ENCODE measurements around the gene NUP88.

Gene NUP88

GRCh38 chr17:5419959-5420653 lies 644 bp upstream of the NUP88 start, which contains the start of gene RPAIN:
Gene RPAIN (plus strand): TSS chr17:5420182. CDS start chr17:5420211, 29 bp downstream.
- DNase-seq (ENCODE audit: low spot score), result peak; percentile 83

DNA sequence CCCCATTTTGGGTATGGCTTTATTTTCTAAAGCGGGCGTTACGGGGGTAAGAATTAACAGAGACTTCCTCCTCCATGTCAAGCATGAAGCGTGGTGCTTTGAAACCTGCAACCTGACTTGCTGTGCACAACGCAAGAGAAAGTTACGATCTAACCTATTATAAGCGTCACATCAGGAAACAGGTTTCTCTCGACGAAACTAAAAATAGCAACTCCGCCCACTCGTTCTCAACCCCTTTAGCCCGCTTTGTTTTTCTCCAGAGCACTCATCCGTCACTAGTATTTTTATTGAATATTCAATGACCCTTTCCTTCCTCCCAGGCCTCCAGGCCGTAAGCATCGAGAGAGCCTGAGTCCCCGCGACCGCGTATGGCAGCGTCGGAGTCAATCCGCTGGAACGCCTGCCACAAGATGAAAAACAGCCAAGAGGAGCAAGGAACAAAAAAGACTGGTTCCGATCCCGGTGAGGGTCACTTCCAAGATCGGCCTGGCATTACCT lies 555 bp downstream of the NUP88 start:
- DNase-seq (ENCODE audit: low spot score), result no peak

- DNase-seq (ENCODE audit: low spot score), result no peak
Observed at GRCh38 chr17:5416901-5417300, 2.6 kb downstream of the NUP88 start.

DNA sequence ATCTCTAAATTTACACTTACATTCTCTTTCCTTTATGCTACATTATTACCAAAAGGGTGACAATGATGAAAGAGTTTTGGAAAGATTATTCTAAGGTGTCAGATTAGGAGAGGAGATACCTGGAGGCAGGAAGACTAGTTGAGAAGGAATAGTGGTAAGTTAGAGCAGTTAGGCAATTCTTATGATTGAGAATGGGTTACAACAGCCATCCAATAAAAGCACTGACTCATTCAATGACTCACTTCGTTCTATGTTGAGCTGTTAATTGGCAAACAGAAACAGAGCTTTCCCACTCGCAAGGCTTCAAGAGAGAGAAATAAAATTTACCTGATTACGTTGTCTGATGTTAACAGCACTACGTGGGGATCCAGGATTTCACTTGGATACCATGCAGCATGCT lies 5.8 kb downstream of the NUP88 start:
- no peak for DNase-seq (ENCODE audit: low spot score)

DNA sequence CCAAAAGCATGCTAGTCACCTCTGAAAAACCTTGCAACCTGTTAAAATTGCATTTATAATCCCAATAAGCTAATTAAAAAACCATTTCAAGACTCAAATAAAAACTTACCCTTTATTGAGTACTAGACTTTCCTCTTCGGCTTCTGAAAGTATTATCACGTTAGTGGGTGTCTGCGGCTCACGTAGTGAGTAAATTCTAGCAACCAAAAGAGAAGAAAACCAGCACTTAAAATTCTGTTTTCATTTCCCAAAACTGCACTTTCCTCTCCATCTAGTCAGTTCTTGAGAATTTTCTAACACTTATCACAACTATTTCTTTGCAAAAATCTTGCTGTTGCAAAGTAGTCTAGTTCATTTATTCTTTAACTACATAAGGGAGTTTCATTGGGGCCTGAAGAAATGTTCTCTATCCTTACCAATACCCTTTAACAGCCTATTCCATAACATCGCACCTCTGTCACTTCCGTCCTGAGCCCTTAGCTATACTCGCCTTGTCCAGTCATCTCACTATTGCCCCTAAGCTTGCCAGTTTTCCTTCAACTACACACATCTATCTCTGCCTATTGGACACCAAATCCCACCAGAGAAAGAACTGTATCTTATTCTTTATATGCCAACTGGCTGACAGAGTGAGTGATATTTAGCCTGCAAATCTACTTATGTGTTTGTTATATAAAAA lies 8.7 kb downstream of the NUP88 start:
- DNase-seq (ENCODE audit: low spot score), result no peak

GRCh38 chr17:5408186-5408585 lies 11.3 kb downstream of the NUP88 start:
- DNase-seq (ENCODE audit: low spot score), result no peak

DNA sequence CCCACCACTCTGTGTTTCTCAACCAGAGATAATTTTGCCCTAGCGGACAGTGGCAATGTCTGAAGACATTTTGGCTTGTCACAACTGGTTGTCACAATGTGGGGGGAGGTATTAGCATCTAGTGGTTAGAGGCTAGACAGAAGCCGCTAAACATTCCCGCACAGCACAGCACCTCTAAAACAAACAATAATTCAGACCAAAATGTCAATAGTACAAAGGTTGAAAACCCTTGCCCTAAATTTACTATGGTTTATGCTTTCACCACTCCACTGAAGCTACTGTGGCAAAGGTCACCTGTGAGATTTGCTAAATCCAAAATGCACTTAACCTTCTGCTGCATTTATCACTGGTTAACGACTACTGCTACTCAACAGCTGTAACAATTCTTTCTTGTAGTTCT lies 14.1 kb downstream of the NUP88 start:
- DNase-seq (ENCODE audit: low spot score), result no peak

DNA sequence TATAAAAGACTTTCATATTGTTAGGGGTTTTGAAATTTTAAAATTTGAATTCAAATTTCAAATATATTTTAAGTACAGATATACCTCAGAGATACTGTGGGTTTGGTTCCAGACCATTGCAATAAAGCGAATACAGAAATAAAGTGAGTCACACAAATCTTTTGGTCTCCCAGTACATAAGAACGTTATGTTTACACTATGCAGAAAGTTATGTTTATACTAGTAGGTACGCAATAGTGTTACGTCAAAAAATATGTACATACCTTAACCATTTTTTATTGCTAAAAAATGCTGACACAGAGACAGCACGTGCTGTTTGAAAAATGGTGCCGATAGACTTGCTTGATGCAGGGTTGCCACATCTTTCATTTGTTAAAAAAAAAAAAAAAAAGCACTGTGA lies 19.7 kb downstream of the NUP88 start:
- DNase-seq (ENCODE audit: low spot score), result no peak

GRCh38 chr17:5396612-5397011 lies 22.9 kb downstream of the NUP88 start:
- DNase-seq (ENCODE audit: low spot score), result no peak

GRCh38 chr17:5391678-5392077 lies 27.8 kb downstream of the NUP88 start:
- no peak for DNase-seq (ENCODE audit: low spot score)

GRCh38 chr17:5381542-5381941 lies 37.9 kb downstream of the NUP88 start:
- DNase-seq (ENCODE audit: low spot score), result no peak

DNA sequence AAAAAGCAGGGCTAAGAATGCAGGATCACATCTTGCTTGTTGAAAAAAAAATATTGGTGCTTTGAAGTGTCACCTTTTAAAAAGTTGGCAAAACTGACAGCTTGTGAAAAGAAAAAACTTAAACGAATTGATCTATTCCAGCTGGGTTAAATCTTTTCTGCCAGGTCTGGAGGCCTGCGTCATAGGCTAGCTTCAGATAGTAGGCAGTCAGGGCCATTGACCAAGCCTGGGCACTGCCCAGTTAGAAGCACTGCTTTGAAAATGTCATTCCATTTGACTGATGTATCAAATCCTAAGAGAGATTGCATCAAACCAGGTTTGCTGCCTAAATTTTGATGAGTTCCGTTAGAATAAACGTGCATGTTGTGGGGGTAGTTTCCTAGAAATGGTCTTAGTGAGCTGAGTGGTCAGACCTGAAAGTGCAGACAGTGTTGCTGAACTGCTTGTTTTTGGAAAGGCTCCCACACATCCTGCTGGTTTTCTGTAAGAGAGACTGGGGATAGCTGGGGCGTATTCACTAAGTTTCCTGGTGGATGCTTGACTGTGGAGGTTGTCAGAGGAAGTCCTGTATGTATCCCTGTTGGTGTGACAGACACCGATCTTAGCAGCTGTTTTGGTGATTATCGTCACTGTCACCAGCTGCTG lies 38.8 kb downstream of the NUP88 start:
- peak; percentile 34 for DNase-seq (ENCODE audit: low spot score)

GRCh38 chr17:5379351-5380107 lies 39.9 kb downstream of the NUP88 start:
- DNase-seq (ENCODE audit: low spot score), result no peak

DNA sequence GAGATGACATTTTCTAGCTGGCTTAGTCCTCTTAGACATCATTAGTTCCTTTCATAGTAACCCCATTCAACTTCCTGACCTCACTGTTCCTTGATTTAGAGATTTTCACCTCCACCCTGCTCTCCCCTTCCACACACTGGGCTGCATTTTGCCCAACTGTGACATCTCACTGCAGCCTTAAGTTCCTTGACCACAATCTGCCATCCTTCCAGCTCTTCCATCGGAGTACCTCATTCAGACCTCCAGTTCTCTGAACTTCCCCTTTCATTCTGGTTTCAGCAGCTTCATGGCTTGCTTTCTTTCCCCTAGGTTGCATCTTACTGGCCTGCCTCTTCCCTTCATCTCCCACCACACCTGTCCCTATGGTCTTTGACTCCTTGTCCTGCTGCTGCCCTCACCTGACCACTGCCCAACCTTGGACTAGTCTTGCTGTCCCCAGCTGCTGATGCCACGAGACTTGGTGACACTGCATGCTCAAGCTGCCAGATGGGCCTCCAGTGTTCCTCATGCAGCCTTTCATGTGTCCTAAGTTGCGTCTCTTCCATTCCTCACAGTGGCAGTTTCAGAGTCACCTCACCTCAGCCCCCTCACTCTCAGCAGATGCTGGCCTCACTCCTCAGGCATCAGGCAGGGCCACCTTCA lies 40.8 kb downstream of the NUP88 start:
- DNase-seq (ENCODE audit: low spot score), result no peak

- no peak for DNase-seq (ENCODE audit: low spot score)
Observed at GRCh38 chr17:5373112-5373511, 46.4 kb downstream of the NUP88 start.

- DNase-seq (ENCODE audit: low spot score), result no peak
Observed at GRCh38 chr17:5370411-5370810, 49.1 kb downstream of the NUP88 start.

DNA sequence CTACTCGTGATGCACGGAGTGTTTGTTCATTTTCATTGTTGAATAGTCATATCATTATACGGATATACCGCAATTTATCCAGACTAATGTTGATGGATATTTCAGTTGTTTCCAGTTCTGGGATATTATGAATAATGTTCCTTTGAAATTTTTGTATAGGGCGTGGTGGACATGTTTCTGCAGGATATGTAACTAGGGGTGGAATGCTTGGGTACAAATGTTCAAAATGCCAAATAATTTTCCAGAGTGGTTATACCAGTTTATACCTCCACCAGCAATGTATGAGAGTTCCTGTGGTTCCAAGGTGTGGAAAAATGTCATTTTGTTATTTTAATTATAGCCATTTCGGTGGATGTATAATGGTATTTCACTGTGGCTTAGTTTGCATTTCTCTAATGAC lies 53.6 kb downstream of the NUP88 start:
- DNase-seq (ENCODE audit: low spot score), result no peak

DNA sequence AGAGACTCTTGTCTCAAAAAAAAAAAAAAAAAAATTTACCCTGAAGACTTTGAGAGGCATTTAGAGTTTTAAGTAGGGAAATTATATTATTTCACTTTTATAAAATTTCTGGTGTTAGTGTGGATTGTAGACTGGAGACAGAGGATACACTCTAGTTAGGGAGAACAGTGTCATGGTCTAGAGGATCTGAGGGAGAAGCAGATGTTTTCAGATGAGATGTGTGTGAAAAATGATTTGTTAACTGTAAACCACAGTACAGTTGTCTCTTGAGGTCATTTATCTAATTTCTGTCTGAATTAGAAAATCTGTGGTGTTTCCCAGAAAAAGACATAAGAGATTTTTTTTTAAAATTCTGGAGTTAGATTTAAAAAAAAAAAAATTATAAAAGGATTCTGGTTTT lies 54.8 kb downstream of the NUP88 start:
- DNase-seq (ENCODE audit: low spot score), result no peak

DNA sequence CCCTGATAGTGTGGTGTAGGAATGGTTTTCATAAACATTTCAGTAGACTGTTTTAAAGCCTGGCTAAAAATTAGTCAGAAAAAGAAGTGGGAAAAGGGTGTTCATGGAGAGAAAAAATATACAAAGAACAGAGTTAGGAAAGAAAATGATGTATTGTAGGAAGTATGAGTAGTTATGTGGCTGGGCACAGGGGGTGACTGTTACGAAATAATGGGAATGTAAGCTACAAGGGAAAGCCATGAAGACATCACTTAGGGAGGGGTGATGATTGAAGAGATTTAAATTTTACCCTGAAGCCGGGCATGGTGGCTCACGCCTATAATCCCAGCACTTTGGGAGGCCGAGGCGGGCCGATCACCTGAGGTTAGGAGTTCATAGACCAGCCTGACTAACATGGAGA lies 55.3 kb downstream of the NUP88 start:
- no peak for DNase-seq (ENCODE audit: low spot score)

DNA sequence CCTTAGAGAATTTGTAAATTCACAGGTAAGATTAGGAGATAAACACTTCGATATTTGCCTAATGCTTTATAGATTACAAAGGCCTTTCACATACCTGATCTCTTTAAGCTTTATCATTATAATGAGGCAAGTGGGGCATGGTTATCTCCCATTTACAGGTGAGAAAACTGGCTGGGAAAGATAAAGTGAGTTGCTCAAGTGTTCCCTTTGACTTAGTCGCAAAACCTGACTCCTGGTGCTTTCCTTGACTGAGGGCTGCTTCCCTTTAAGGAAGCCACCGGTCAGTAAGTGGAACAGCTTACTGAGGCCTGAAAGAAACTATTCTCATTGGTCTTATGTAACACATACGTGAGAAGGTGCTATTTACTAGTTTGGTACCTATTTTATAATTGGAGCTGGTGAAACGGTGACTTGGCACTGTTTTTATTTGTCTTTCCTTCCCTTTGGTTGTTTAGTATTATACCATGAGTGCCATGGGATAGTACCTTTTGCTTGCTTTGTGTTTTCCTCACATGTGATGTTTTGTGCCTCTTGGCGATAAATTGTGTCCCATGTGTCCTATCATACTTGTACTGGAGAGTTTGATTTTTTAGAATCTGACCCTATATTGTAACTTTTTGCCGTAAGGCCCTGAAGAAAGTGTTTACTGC lies 57.2 kb downstream of the NUP88 start:
- DNase-seq (ENCODE audit: low spot score), result no peak

- no peak for DNase-seq (ENCODE audit: low spot score)
Observed at GRCh38 chr17:5361426-5361825, 58.0 kb downstream of the NUP88 start.
